Fibroblast of the conjunctiva (primary cell): ENCODE measurements around the gene FAF2.

Experiments
- DNase-seq: peaks from one replicate; pipeline ENCODE4 v3.0.0-alpha.2; 2010; ENCODE audit warnings: low read depth

Gene FAF2

DNA sequence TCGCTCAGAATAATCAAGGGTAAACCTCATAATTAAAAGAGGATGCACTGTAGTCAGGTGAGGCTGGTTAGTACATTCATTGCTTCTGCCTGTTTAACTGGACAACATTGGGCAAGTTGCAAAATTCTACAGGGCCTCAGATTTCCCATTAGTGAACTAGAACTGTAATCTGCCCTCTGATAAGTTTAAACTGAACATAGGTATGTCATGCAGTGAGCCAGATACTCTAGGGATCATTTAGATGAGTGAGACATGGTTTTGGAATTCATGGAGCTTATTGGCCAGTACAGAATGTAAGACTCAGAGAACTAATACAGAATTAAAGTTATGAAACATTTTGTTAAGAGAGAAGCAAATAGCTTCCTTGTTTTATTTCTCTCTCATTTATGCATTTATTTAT lies 53.1 kb downstream of the FAF2 start:
- DNase-seq, result peak; percentile 60

DNA sequence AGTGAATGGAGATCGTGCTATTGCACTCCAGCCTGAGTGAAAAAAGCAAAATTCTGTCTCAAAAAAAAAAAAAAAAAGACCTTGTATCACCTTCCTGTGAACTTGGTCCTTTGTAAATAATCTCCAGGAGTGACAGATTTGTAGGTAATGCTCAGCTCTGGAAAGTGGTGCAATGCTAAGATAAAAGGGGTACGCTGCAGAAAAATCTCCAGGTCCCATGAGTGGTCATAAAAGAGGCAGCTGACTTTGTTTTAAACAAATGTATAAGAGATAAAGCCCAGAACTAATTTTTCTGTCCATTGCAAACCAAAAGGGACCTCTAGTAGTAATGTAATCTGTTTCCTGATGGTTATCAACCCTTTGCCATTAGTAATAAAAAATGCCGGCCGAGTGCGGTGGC lies 55.3 kb downstream of the FAF2 start:
- DNase-seq, result no peak

DNA sequence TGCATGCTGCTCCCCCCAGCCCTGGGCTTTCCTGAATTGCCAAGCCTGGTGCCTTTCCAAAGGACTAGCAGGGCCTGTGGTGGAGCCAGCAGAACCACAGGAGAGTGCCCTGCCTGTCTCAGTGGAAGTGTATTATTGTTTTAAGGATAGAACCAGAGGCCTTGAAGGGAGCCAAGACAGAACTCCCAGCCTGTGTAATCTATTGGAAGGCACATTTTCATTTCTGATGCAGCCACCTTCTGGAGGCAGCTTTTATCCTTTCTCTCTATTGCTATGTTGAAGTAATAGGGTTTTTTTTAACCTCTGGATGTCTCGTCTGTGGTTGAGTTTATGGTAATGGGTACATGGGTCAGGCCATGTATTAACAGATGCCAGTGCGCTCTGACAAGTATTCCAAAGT lies 59.7 kb downstream of the FAF2 start:
- DNase-seq, result no peak

DNA sequence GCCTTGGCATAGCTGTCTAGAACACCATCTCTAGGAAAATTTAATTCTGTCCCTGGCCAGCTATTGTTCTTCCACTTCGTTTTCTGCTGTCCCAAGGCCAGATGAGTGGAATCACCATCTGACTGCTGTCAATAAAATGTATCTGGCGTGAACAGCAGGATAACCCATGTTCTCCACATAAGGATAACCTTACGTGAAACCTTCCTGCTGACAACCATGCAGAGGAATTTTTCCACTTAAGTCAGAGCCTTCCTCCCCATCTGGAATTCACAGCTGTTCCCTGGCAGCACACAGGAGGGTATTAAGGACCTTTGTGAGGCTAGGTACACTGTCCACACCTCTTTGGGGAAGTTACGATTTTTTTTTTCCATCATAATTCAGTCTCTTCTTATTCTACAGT lies 60.4 kb downstream of the FAF2 start:
- DNase-seq, result no peak

DNA sequence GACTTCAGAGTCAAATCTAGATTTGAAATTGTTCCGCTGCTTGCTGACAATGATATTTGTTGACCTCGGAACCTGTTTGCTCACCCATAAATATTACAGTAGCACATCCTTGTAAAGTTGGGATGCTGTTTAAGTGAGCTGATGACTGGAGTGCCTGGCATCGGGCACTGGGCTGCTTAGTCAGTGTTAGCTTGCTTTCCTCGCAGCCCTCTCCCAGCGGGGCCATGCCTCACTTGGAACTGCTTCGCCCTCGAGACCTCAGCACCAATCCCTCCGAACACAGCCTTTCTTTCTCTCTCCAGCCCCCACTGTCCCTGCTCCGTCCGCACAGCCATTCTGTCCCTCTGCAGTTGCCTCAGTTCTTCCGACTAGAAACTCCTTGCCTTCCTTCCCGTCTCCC lies 65.6 kb downstream of the FAF2 start:
- DNase-seq, result no peak

DNA sequence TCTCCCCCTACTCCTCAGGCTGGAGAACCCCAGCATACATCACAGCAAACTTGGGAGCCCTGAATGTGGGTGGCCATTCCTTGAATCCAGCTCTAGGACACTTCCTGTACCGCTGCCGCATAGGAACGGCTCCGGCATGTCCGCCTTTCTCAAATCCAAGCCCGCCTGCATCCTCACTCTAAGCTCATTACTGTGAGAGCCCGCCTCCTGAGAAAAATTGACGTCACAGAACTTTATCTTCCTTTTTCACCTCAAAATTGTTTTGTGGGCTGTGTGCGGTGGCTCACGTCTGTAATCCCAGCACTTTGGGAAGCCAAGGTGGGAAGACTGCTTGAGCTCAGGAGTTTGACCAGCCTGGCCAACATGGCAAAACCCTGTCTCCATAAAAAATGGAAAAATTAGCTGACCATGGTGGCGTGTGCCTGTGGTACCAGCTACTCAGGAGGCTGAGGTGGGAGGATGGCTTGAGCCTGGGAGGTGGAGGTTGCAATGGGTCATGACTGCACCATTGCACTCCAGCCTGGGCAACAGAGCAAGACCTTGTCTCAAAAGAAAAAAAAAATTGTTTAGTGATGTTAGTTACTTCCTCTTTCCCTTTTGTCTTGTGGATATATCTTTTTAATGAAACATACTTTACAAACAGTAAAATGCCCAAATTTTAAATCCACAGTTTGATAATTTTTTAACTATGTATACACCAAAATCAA lies 66.2 kb downstream of the FAF2 start:
- no peak for DNase-seq

DNA sequence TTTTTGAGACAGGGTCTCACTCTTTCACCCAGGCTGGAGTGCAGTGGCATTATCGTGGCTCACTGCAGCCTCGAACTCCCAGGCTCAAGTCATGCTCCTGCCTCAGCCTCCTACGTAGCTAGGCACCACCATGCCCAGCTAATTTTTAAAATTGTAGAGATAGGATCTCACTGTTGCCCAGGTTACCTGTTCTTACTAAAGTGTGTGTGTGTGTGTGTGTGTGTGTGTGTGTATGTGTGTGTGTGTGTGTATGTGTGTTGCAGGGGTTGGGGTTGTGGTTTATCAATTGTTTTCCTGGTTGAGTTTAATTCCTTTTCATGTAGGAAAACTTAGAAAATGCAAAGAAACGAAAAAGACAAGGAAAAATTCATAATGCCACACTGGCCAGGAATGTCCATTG lies 67.2 kb downstream of the FAF2 start:
- DNase-seq, result no peak

DNA sequence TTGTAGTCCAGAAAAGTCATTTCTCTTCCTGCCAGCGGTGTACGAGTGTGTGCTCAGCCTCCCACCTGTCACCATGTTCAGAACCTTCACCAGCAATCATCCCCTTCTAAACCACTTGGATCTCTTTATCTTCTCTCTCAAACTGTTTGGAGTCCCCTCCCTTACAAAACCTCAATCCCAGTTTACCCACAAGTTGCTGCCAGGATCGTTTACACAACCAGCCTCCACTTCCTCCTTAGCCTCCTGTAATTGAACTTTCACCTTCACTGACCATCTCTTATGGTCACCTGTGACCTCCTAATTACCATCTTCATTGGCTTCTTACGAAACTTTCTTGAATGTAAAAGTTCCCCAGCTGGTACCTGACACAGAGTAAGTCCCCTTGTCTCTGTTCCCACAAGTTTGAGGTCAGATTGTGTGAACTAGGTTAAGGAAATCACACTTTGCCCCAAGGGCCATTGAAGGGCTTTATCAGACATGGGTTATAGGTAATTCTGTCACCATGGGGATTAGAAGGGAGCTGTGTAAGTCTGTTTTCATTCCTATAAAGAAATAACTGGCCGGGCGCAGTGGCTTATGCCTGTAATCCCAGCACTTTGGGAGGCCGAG lies 69.0 kb downstream of the FAF2 start:
- DNase-seq, result no peak

DNA sequence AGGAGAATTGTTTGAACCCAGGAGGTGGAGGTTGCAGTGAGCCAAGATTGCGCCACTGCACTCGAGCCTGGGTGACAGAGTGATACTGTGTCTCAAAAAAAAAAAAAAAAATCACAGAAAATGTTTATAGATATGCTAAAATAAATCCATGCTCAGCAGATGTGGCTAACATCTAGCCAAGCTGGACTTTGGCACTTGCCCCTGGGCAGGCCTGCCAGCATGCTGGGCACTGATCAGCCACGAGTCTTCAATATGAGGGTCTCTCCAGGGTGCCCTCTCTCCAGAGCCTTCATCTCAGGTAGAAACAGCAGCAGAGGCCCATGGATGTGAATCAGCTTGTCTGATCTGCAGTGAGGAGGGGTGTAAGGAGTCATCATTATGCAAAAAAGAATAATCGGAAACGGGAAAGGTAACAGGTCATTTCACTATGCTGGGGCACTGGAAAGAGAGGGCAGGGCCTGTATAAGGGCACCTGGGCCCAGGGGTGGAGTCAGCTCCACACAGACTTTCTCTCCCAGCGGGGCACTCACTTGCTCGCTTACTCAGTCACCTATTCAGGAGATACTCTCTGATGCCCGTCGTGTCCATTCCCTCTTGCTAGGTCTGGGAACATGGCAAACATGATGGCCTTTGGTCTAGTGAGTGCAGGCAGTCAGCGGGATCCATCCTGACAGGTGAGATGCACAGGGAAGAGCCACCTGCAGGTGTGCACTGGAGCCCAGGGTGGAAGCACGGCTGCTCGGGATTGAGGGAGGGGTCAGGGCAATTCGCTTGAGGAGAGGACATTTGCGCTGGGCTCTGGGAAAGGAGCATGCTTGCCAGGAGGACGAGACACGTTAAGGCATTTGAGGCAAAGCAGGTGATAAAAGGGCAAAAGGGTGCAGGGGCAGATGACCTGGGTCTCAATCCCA lies 71.9 kb downstream of the FAF2 start:
- no peak for DNase-seq

DNA sequence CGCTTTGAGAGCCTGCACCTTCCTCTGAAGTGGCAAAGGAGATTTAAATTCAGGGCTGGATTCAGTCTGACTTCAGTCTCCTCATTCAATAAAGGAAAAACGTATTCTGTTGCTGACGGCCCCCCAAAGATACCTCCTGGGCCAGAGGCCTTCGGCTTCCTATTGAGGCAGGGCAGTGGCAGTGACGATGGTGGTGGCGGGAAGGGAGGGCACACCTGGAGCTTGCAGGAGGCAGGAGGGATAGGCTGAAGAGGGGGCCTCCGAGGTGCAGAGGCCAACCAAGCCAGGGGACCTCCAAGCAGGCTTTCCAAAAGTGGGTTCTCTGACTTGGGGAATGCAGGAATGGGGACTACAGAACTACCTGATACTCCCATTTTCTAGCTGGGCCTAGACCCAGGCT lies 73.1 kb downstream of the FAF2 start:
- no peak for DNase-seq

DNA sequence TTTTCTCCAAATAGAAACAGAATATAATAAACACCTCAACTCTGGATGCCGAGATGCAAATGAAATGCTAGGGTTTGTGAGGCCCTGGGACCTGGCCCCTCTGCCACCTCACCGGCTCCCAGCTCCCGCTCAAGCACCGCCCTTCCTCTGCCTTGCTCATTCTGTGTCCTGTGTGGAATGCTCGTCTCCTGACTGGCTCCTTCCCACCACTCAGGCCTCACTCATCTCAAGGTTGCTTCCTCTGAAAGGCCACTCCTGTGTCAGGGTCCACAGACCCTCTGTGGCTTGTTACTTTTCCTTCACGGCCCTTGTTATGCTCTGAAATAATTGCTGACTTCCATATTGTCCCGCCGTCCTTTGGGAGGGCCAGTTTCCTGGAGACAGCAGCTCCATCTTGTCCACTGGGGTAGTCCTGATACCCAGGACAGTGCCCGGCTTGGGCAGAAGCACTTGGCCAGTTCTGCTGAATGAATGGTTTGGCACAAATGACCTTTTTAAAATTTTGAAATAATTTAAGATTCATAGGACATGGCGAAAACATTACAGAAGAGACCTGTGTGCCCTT lies 73.6 kb downstream of the FAF2 start:
- no peak for DNase-seq

DNA sequence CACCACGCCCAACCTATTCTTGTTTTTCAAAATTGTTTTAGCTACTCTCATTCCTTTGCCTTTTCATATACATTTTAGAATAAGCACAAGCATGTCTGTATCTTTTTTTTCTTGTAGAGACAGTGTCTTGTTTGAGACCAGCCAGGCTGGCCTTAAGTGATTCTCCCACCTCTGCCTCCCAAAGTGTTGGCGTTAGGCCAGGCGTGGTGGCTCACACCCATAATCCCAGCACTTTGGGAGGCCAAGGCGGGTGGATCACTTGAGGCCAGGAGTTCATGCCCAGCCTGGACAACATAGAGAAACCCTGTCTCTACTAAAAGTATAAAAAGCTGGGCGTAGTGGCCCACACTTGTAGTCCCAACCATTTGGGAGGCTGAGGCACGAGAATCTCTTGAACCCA lies 76.0 kb downstream of the FAF2 start:
- no peak for DNase-seq

DNA sequence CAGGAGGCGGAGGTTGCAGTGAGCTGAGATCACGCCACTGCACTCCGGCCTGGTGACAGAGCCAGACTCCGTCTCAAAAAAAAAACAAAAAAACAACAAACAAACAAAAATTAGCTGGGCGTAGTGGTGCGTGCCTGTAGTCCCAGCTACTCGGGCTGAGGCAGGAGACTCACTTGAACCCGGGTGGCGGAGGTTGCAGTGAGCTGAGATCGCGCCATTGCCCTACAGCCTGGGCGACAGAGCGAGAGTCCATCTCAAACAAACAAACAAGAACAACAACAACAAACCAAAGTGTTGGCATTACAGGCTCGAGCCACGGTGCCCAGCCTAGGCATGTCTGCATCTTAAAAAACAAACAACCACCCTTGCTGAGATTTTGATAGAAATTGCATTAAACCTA lies 76.8 kb downstream of the FAF2 start:
- DNase-seq, result no peak

DNA sequence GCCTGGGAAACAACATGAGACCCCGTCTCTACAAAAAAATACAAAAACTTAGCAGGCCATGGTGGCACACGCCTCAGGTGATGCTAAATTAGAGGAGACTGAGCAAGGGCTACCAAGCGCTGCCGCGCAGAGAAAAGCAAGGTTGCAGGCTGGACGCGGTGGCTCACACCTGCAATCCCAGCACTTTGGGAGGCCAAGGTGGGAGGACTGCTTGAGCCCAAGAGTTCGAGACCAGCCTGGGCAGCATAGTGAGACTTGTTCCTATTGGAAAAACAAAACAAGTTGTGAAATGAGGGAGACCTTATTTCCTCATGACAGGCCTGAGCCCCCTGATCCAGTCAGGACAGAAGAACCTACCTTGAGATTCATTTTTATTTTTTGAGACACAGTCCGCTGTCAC lies 77.5 kb downstream of the FAF2 start:
- DNase-seq, result no peak

DNA sequence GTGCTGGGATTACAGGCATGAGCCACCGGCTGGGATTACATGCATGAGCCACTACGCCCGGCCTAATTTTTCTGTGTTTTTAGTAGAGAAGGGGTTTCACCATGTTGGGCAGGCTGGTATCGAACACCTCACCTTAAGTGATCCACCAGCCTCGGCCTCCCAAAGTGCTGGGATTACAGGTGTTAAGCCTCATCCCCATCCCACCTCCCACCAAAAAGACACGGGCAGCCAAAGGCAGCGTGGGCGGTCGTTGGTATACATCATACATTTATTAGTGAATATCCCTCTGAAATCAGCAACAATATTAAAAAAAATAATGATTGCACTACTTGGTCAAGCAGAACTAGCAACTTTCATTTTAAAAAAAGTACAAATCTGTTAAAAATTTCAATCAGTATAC lies 78.3 kb downstream of the FAF2 start:
- DNase-seq, result no peak

DNA sequence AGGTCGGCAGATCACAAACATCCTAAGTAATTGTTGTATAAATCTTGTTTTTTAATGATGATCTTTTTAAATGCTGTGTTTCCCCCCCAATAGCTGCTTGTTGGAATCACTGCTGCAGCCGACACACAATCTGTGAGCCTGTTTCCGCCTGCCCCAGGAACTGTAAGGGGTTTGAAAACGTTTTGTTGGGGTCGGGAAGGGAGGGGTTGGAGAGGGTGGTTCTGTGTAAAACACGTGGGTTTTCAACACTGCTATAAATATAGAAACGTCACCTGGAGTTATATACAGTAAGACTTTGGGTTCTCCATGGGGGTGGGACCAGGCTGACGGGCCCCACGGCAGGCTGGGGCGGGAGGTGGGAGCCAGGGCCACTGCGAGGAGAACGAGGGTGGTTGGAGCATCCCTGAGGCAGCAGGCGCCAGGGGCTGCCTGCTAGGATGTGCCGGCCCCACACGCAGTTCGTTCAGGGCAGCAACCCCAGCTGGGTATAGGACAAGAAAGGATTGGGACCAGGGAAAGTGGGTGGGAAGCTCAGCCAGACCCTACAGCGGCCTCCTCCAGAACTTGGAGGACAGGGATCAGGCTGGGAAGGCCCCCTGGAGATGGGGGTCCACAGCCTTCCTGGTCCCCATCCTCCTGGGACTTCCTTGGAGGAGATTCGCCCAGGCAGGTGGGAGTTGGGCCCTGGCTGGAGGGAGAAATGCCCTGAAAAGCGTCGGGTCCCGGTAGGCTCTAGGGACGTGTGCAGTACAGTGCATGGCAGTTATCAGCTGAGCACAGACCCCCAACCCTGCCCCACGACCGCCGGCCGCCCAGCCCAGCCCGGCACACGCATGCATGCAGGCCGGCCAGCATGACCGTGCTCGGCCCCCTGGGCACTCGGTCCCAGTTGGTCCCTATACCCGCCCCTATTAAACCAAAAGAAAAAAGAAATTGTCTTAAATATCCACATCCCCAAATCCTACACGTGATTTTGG lies 79.3 kb downstream of the FAF2 start:
- DNase-seq, result no peak

DNA sequence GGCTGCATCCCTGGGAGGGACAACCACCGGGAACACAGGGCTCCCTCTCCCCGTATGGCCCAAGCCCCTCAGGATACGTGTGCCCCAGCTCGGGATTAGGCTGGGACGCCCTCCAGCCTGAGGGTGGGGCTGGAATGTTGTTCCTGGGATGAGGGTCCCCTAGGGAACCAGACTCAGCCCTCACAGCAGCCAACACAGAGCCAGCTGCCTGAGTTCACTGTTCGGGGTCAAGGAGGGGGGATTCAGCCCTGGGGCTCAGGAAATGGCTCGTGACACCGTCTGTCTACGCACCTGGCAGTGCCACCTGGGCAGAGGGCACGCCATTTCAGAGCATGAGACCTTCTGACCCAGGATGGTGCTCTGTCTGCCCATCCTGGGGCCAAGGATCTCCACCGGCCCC lies 80.1 kb downstream of the FAF2 start:
- DNase-seq, result no peak

DNA sequence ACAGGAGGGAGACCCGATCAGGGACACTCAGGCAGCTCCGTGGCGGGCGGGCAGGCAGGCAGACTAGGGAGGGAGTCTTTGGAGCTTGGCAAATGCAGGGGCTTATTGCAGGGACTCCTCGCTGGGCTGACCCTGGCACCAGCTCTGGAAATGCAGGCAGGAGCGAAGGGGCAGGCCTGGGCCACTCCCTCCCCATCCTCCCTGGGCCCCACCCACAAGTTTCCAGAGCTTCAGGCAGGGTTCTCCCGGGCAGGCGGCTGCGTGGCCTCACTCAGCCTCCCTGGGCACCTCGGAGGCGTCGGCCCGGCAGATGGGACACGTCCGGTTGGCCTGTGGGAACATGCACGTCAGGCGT lies 80.6 kb downstream of the FAF2 start:
- DNase-seq, result no peak

DNA sequence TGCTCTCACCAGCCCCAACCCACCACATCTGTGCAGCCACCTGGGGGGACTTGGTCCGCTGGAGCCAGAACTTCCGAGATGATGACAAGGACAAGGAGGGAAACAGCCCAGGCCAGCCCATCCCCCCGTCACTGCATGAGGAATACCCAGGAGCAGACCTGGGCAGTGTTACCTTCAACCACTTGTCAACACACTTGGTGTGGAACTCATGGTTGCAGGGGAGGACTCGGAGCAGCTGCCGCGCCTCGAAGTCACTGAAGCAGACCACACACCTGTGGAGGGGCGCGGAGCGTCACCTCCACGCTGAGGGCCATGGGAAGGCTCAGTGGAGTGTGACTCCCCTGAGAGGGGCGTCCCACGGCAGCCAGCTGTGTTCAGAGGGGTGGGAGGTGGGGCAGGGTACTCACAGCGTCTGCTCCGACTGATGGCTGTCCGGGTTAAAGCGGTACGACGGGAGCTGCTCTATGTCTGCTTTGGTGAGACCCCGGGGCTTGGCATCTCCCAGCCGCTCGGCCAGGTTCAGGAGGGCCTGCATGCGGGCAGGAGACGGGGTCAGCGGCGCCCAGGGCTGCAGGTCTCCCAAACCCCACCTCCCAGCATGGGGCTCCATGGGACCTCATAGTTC lies 81.0 kb downstream of the FAF2 start:
- DNase-seq, result no peak

DNA sequence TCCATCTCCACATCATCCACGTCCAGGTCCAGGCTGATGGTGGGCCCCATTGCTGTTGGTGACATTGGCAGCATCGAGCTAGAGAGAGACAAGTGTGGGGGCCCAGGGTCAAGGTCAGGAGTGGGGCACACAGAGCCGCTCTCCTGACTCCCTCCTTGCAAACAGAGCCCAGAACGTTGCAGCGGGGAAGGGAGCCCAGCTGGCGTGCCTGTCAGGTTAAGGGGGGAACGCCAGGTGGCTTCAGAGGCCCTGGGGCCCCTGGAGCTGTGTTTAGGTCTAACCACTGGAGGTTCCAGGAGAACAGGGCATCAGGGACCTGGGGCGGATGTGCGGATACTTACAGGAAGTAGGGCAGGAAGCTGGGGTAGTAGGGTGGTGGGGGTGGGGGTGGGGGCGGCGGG lies 81.6 kb downstream of the FAF2 start:
- DNase-seq, result no peak

DNA sequence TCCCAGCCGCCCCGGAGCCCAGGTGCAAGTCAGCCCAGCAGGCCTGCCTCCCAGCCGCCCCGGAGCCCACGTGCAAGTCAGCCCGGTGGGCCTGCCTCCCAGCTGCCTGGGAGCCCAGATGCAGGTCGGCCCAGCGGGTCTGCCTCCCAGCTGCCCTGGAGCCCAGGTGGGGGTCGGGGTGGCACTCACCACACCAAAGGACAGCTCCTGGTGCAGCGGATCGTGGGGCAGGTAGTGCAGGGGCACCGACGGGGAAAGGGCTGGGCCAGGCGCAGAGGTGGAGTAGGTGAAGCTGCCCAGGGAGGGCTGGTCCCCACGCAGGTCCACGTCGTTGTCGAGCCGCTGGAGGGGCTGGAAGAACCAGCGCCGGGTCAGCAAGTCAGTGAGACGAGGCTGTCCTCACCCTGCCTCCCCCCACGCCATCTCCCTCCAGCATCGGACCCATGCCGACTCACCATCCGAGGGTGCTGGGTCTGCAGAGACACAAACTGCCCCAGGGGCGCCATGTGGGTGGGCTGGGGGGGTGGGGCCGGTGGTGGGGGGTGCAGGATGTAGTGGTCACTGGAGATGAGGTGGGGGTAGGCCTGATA lies 82.3 kb downstream of the FAF2 start:
- DNase-seq, result no peak
